ENCODE results near the gene CAMK1D.

Gene CAMK1D

DNA sequence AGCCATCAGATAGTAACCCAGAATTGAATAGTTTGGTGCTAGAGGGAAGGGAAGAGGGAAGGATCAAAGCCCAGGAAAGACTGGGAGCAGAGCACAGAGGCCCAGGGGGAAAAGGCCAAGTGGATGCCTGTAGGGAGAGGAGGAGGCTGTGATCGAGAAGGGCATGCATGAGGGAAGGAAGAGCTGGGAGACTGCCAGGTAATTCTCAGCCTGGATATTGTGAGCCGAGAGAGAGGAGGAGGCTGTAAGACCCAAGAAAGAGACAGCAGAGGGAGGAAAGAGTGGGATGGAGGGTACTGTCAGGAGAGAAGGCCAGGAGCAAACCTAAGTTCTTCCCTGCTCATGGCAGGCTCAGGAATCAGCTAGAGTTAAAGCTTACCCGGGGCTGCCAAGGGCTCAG, 474.0 kb downstream of the CAMK1D start:
- DNase-seq (ENCODE audit: low read depth), result no peak

DNA sequence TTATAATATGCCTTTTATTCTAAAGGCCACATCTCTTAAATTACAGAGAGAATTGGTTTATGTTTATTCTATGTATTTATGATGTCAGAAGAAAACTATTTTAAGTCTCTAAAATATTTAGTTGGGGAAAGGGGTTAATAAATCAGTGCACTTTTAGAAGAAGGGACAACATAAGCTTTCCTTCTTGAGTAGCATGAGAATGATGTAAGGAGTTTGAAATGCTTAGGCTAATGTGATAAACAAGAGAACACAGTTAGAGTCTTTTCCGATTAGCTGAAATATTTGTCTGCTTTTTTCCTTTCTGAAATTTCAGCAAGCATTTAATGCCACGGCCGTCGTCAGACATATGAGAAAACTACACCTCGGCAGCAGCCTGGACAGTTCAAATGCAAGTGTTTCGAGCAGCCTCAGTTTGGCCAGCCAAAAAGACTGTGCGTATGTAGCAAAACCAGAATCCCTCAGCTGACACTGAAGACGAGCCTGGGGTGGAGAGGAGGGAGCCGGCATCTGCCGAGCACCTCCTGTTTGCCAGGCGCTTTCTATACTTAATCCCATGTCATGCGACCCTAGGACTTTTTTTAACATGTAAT, 476.0 kb downstream of the CAMK1D start:
- DNase-seq (ENCODE audit: low read depth), result no peak

- no peak for DNase-seq (ENCODE audit: low read depth)
Observed at GRCh38 chr10:12826800-12827372, 477.5 kb downstream of the CAMK1D start.

DNA sequence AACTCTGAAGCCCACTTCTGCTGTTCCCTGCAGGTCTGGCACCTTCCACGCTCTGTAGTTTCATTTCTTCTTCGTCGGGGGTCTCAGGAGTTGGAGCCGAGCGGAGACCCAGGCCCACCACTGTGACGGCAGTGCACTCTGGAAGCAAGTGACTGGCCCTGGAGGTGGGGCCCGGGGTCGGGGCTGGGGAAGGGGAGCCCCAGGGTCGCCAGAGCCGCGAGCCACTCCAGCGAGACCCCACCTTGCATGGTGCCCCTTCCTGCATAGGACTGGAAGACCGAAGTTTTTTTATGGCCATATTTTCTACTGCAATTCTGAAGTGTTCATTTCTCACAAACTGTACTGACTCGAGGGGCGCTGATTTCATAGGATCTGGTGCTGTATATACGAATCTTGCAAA, 479.4 kb downstream of the CAMK1D start:
- no peak for DNase-seq (ENCODE audit: low read depth)

DNA sequence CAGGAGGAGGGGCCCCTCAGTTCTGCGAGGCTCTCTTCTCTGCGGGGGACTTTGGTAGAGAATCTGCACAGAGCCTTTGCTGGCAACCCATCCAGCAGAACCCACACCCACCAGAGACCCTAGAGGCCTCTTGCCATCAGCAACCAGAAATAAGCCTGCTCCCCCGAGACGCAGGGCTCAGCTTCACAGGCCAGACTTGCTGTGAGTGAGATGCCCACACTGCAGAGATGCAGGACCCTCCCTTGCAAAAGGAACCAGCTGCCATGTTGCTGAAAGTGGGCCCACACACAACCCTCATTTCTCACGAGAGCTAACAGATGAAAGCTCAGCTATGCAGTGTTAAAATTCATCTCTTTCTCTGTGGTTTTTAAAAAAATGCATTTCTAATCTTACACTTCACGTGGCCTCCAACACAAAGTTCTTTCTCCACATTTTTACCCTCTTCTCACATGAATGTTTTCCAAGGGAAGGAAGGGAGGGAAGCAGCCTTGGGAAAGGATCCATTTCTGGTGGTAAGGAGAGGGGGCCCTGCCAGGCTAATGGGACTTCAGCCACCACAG, 480.6 kb downstream of the CAMK1D start:
- DNase-seq (ENCODE audit: low read depth), result no peak

DNA sequence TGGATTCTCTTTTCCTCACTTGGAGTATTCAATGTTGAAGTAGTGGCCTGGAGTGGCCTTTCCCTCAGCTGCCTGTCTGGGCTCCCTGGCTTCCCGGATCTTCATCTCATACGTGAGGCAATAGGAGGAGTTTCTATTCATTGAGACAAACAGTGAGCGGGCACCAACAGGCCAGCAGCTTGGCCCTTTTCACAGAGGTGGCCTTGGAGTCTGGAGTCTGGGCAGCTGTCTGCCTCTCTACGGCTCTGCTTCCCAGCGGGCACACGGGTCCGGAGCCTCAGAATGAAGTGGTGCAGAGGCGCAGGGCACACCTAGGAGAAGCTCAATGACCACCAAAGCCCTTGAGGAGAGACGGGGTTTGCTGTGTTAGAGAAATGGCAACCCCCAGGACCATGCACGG, 482.7 kb downstream of the CAMK1D start:
- no peak for DNase-seq (ENCODE audit: low read depth)

GRCh38 chr10:12833451-12833850, 484.1 kb downstream of the CAMK1D start:
- no peak for DNase-seq (ENCODE audit: low read depth)

DNA sequence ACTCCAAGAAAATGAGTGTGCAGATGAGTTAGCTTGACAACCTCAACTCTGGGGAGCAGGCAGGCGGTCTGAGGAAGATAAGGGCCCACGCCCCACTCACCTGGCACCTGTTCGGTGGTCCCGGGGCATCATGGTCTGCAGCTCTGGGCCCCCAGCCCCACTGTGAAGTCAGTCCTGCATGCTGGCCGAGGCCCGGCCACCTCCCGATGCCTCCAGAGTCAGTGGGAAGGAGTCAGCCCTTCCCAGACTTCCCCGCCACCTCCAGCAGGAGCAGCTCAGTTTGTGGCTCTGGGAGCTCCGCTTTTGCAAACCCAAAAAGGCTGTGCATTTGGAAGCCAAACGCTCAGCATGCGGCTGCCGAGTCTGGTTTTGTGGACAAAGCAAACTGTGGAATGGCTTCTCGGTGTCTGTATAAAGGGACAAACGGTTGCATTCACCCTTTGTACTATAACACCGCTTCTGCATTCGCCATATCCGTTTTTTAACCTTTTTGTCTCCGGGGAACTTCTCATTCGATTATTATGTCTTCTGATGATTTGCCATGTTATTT, 484.8 kb downstream of the CAMK1D start:
- no peak for DNase-seq (ENCODE audit: low read depth)

- no peak for DNase-seq (ENCODE audit: low read depth)
Observed at GRCh38 chr10:12834721-12835120, 485.4 kb downstream of the CAMK1D start.

DNA sequence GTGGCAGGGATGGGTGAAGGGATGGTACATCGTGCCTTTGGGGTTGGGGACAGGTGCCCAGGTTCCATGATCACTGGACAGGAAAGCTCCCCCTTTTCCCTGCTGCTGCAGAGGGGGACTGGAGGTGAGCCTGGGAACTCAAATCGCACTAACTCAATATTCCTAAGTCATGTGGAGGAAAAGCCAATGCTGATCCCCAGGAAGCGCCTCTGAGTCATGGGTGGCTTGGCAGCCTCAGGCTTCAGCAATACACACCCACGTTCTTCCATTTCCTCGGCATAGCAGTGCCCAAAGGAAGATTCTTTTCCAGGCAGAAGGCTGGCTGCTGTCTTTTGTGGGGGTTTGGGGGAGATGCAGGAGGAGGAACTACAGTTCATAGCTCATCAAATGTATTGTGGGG, 486.4 kb downstream of the CAMK1D start:
- DNase-seq (ENCODE audit: low read depth), result no peak

- no peak for DNase-seq (ENCODE audit: low read depth)
Observed at GRCh38 chr10:12838366-12838765, 489.0 kb downstream of the CAMK1D start.

- DNase-seq (ENCODE audit: low read depth), result no peak
Observed at GRCh38 chr10:12838995-12839927, 489.9 kb downstream of the CAMK1D start.

GRCh38 chr10:12839941-12840611, 490.7 kb downstream of the CAMK1D start:
- no peak for DNase-seq (ENCODE audit: low read depth)

DNA sequence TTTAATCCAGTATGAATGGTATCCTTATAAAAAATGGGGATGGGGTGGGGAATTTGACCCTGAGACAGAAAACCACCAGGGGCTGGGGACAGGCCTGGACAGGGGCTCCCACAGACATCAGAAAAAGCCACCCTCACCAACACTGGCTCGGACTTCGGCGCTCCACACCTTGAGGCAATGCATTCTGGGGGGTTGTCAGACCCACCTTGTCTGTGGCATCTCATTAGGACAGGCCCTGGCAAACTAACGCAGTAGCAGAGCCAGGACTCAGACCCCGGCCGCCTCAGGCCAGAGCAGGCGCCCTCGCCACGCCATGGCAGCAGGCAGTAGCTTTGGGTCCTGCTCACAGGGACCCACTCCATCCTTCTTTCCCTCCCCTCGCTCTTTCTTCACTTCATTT, 492.1 kb downstream of the CAMK1D start:
- DNase-seq (ENCODE audit: low read depth), result no peak

DNA sequence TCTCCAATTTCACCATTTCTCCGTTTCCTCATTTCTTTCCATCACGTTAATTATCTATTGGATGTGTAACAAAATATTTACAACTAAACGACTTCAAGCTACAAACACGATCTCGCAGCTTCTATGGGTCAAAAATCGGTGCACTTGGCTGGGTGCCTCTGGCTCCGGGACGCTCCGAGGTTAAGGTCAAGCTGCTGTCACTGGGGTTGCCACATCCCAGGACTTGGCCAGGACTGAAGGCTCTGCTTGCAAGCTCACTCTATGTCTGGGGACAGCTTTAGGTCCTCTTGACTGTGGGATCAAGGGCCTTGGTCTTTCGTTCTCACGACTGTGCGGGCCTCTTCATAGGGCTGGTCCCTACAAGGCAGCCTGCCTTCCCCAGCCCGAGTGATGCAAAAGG, 492.5 kb downstream of the CAMK1D start:
- DNase-seq (ENCODE audit: low read depth), result no peak

DNA sequence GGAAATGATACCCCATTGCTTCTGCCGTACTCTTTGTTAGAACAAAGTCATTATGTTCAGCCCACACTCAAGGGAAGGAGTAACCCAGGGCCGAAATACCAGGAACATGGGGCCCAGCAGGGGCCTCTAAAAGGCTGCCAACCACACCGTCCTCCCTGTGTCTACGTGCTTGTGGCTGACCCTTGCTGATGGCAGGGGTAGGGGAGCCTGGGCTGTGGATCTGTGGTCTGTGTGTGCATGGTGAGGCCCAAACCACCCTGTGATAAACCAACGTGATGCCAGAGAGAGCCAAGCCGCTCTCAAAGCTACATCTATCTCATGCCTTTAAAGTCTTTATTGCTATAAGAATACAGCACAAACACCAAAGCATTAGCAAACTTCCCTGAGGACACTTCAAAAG, 493.0 kb downstream of the CAMK1D start:
- DNase-seq (ENCODE audit: low read depth), result no peak

DNA sequence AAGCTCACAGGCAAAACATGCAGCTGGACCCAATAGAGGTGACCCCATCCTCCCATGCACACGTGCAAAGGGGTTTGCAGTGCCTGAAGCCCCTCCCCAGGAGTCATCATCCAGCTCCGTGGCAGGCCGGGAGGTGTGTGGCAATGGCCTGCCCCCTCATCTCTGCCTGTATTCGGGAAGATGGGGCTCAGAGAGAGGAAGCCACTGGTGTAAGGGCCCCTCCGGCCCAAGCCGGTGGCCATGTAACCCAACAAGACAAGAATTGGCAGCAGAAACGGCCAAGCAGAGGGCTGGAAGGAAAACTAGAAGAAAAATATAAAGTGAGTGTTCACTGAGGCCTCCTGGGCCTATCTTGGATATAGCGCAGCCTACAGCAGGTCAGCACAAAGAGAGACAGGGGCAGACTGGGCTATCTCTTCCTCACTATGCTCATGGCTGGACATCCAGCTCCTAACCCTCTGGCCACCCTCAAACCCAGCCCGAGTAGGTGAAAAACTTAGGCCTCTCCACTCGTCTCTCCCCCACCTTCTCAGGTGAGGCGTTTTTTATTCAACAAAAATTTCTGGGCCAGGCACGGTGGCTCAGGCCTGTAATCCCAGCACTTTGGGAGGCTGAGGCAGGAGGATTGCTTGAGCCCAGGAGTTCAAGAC, 494.1 kb downstream of the CAMK1D start:
- DNase-seq (ENCODE audit: low read depth), result no peak

DNA sequence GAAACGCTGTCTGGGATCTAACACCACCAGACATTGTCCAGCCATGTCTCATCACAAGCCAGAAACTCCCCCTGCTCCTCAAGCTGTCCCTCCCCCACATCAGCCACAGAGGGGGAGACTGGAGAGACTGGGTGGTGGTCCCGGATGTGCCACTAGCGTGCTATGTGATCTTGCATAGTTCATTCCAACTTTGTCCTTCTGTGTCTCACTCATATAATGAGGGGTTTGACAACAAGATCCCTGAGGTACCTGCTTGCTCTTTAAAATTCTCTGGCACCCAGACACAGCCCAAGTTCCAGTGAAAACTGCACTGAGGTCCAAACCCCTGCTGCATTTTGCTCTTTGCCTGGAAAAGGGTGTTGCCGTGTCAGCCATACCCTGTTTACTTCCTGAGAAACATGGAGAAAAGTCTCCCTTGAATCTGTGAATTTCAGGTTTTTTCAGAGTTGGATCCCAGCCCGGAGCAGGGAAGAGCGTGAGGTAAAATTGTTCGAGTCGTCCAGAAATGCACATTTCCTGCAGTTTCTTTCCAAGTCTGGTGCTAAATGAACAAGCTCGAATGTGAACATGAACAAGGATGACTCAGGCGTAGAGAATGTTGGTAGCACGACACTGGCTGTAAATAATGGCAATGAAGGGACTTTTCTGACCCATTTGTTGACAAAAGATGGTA, 495.6 kb downstream of the CAMK1D start:
- no peak for DNase-seq (ENCODE audit: low read depth)

- no peak for DNase-seq (ENCODE audit: low read depth)
Observed at GRCh38 chr10:12846718-12847117, 497.4 kb downstream of the CAMK1D start.

DNA sequence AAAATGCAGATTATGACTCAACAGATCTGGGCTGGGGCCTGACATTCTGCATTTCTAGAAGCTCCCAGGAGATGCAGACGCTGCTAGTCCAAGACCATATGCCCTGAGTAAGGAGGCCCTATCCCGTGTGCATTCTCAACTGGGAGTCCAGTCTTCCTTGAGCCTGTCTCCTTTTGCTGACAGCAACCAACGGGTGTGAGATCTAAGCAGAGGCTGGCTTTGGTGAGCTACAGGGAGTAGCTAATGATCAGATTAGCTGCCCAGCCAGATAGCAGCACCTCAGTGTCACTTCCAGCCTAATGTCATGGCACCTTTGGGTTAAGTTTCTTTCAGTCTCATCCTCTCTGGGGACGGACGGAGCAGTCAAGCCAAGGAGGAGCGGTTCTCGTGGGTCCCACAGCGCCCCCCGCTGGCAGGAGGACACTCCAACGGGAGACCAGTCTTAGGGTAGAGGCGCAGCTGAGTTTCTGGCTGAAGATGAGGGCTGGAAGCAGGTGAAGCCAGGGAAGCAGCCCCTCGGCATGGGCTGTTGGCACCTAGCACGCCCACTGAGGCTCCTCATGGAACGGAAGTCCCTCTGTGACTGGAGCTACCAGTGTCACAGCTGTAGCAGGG, 498.1 kb downstream of the CAMK1D start:
- no peak for DNase-seq (ENCODE audit: low read depth)

Measured in T follicular helper cell (primary cell).